Stimulated activated CD4-positive, alpha-beta T cell treated with anti-CD3 and anti-CD28 coated beads, Interleukin-4, amount 100 ng/mL, for 48 hours (primary cell): ENCODE measurements around the gene TKFC.

Experiments
- DNase-seq, 2 donors: peaks; one replicate each; pipeline ENCODE4 v3.0.0-alpha.2; 2020; ENCODE audit warnings: low read depth in 2 of 2

TKFC gene

GRCh38 chr11:61332797-61333549 lies at the start of gene TKFC, which contains the start of gene DDB1:
TKFC (plus strand) TSS chr11:61333228; CDS start chr11:61334729, 1,501 bp downstream.
DDB1 (minus strand) TSS chr11:61333105; CDS start chr11:61332968, 137 bp downstream.
- DNase-seq = peak; percentile 95 to 96

GRCh38 chr11:61283613-61284012 lies 49.4 kb upstream of the TKFC start:
- DNase-seq = no peak

- DNase-seq = no peak
Observed at GRCh38 chr11:61287338-61287977, 45.6 kb upstream of the TKFC start.

- DNase-seq = no peak
Observed at GRCh38 chr11:61290905-61291690, 41.9 kb upstream of the TKFC start.

- DNase-seq = no peak
Observed at GRCh38 chr11:61292356-61292755, 40.7 kb upstream of the TKFC start.

GRCh38 chr11:61293867-61294716 lies 38.9 kb upstream of the TKFC start:
- DNase-seq = peak; percentile 22 to 33

- DNase-seq = peak; percentile 65 to 70
Observed at GRCh38 chr11:61294717-61295595, 38.1 kb upstream of the TKFC start, which contains the start of gene VWCE. VWCE (minus strand) TSS chr11:61295316; CDS start chr11:61295037, 279 bp downstream.

GRCh38 chr11:61295596-61295926 lies 37.5 kb upstream of the TKFC start:
- no peak for DNase-seq

GRCh38 chr11:61297341-61297740 lies 35.7 kb upstream of the TKFC start:
- no peak for DNase-seq

- DNase-seq = no peak
Observed at GRCh38 chr11:61297746-61298145, 35.3 kb upstream of the TKFC start.

GRCh38 chr11:61298663-61299244 lies 34.3 kb upstream of the TKFC start:
- DNase-seq = no peak

- DNase-seq = no peak
Observed at GRCh38 chr11:61302550-61302949, 30.5 kb upstream of the TKFC start.

- no peak for DNase-seq
Observed at GRCh38 chr11:61303725-61304124, 29.3 kb upstream of the TKFC start.

- no peak for DNase-seq
Observed at GRCh38 chr11:61305417-61305816, 27.6 kb upstream of the TKFC start.

GRCh38 chr11:61306221-61306620 lies 26.8 kb upstream of the TKFC start:
- DNase-seq = no peak

- DNase-seq = no peak
Observed at GRCh38 chr11:61307354-61307753, 25.7 kb upstream of the TKFC start.

- DNase-seq = no peak
Observed at GRCh38 chr11:61309141-61309540, 23.9 kb upstream of the TKFC start.

- DNase-seq = no peak
Observed at GRCh38 chr11:61309739-61310138, 23.3 kb upstream of the TKFC start.

GRCh38 chr11:61310749-61311148 lies 22.3 kb upstream of the TKFC start:
- DNase-seq = no peak

GRCh38 chr11:61315260-61315659 lies 17.8 kb upstream of the TKFC start:
- no peak for DNase-seq
